H9 (cell line): ENCODE data around the gene IGF2R. TPM values are rescaled to one million over a fixed set of nuclear protein-coding genes. Genes with fewer than 3 reads are reported as not detected.

Experiments
- DNase-seq: peaks from one replicate; pipeline ENCODE4 v3.0.0-alpha.2; 2017
- H2AFZ ChIP-seq: one replicate; pipeline ENCODE4 v1.6.1; 2013; ENCODE audit warnings: mild to moderate bottlenecking, low read length, control low read depth, moderate library complexity
- H2AK5ac ChIP-seq: 2 replicates; pipeline ENCODE4 v1.6.1; 2013; ENCODE audit warnings: low read length, control low read depth, mixed read lengths; ENCODE audit not compliant: insufficient read length
- H2BK120ac ChIP-seq: one replicate; pipeline ENCODE4 v1.6.1; 2013; ENCODE audit warnings: low read depth, mild to moderate bottlenecking, low read length, control low read depth, inconsistent platforms; ENCODE audit not compliant: poor library complexity, severe bottlenecking
- H2BK12ac ChIP-seq: 2 replicates; pipeline ENCODE4 v1.6.1; 2013; ENCODE audit warnings: low read length, control low read depth, mixed read lengths, low read depth; ENCODE audit not compliant: insufficient read length
- H2BK15ac ChIP-seq: 2 replicates; pipeline ENCODE4 v1.6.1; 2013; ENCODE audit warnings: low read depth, low read length, control low read depth
- H2BK20ac ChIP-seq: one replicate; pipeline ENCODE4 v1.6.1; 2013; ENCODE audit warnings: low read depth, mild to moderate bottlenecking, low read length, control low read depth, inconsistent platforms; ENCODE audit not compliant: poor library complexity, severe bottlenecking
- H2BK5ac ChIP-seq: 2 replicates; pipeline ENCODE4 v1.6.1; 2013; ENCODE audit warnings: low read length, control low read depth, mixed read lengths; ENCODE audit not compliant: insufficient read length
- H3K14ac ChIP-seq: 2 replicates; pipeline ENCODE4 v1.6.1; 2013; ENCODE audit warnings: low read length, control low read depth; ENCODE audit not compliant: insufficient read depth
- H3K18ac ChIP-seq: 2 replicates; pipeline ENCODE4 v1.6.1; 2013; ENCODE audit warnings: low read depth, mild to moderate bottlenecking, mixed read lengths, low read length, control low read depth; ENCODE audit not compliant: insufficient read length
- H3K23ac ChIP-seq: 2 replicates; pipeline ENCODE4 v1.6.1; 2013; ENCODE audit warnings: low read length, control low read depth, mixed read lengths, low read depth; ENCODE audit not compliant: insufficient read length
- H3K23me2 ChIP-seq: 2 replicates; pipeline ENCODE4 v1.6.1; 2013; ENCODE audit warnings: low read depth, mild to moderate bottlenecking, mixed read lengths, low read length, control low read depth; ENCODE audit not compliant: insufficient read length, poor library complexity, severe bottlenecking
- H3K27ac ChIP-seq: 2 replicates; pipeline ENCODE4 v1.5.1; 2013; ENCODE audit warnings: low read length, control low read depth, mixed read lengths, low read depth; ENCODE audit not compliant: insufficient read length
- H3K27me3 ChIP-seq: 2 replicates; pipeline ENCODE4 v1.6.1; 2013; ENCODE audit warnings: low read length, control low read depth, inconsistent platforms; ENCODE audit not compliant: insufficient read depth
- H3K4ac ChIP-seq: 2 replicates; pipeline ENCODE4 v1.6.1; 2013; ENCODE audit warnings: low read depth, mild to moderate bottlenecking, control low read depth, inconsistent platforms, low read length, moderate library complexity
- H3K4me1 ChIP-seq: 2 replicates; pipeline ENCODE4 v1.6.1; 2013; ENCODE audit warnings: low read length, control low read depth, inconsistent platforms; ENCODE audit not compliant: insufficient read depth
- H3K4me2 ChIP-seq: 2 replicates; pipeline ENCODE4 v1.6.1; 2013; ENCODE audit warnings: low read length, control low read depth, mixed read lengths; ENCODE audit not compliant: insufficient read length, insufficient read depth
- H3K56ac ChIP-seq: 2 replicates; pipeline ENCODE4 v1.6.1; 2013; ENCODE audit warnings: low read depth, mild to moderate bottlenecking, mixed read lengths, low read length, control low read depth; ENCODE audit not compliant: insufficient read length
- H3K79me1 ChIP-seq: 2 replicates; pipeline ENCODE4 v1.6.1; 2013; ENCODE audit warnings: low read depth, mild to moderate bottlenecking, moderate library complexity, low read length, control low read depth, inconsistent platforms; ENCODE audit not compliant: insufficient read depth, poor library complexity, severe bottlenecking
- H3K79me2 ChIP-seq: 2 replicates; pipeline ENCODE4 v1.6.1; 2013; ENCODE audit warnings: low read length, control low read depth, inconsistent platforms; ENCODE audit not compliant: insufficient read depth
- H3K9ac ChIP-seq: 2 replicates; pipeline ENCODE4 v1.6.1; 2013; ENCODE audit warnings: low read length, control low read depth, mixed read lengths; ENCODE audit not compliant: insufficient read length; ENCODE audit errors: extremely low read depth
- H3K9me3 ChIP-seq: one replicate; pipeline ENCODE4 v1.6.1; 2013; ENCODE audit warnings: low read depth, low read length, inconsistent platforms; ENCODE audit not compliant: control insufficient read depth
- H3T11ph ChIP-seq: one replicate; pipeline ENCODE4 v1.6.1; 2013; ENCODE audit warnings: mild to moderate bottlenecking, low read length, control low read depth, inconsistent platforms
- H4K20me1 ChIP-seq: one replicate; pipeline ENCODE4 v1.6.1; 2013; ENCODE audit not compliant: control insufficient read depth, insufficient read length, insufficient read depth
- H4K5ac ChIP-seq: 2 replicates; pipeline ENCODE4 v1.6.1; 2013; ENCODE audit warnings: low read depth, mild to moderate bottlenecking, mixed read lengths, low read length, control low read depth; ENCODE audit not compliant: insufficient read length
- H4K8ac ChIP-seq: replicated peaks from 2 replicates; pipeline ENCODE4 v1.6.1; 2013; ENCODE audit warnings: low read length, control low read depth, mixed read lengths, low read depth; ENCODE audit not compliant: insufficient read length
- H4K91ac ChIP-seq: 2 replicates; pipeline ENCODE4 v1.6.1; 2013; ENCODE audit warnings: low read depth, mild to moderate bottlenecking, moderate library complexity, mixed read lengths, low read length, control low read depth; ENCODE audit not compliant: insufficient read length
- H3K27ac Mint-ChIP-seq, 3 experiments: 2 replicates in 2 of 3; 3 replicates in 1 of 3; pipeline ENCODE4 v1.8.0; 2020 to 2021; ENCODE audit warnings: mixed read lengths in 3 of 3, mild to moderate bottlenecking in 1 of 3, moderate library complexity in 1 of 3
- H3K27me3 Mint-ChIP-seq: 2 replicates; pipeline ENCODE4 v1.8.0; 2021; ENCODE audit warnings: low read depth, mild to moderate bottlenecking, moderate library complexity, mixed read lengths
- H3K36me3 Mint-ChIP-seq, 3 experiments: 2 replicates in 2 of 3; 3 replicates in 1 of 3; pipeline ENCODE4 v1.8.0; 2020 to 2021; ENCODE audit warnings: low read depth in 3 of 3, mixed read lengths in 3 of 3; ENCODE audit not compliant: insufficient read depth in 1 of 3
- H3K4me1 Mint-ChIP-seq, 2 experiments: 2 replicates each; pipeline ENCODE4 v1.8.0; 2020; ENCODE audit warnings: mixed read lengths in 2 of 2
- H3K4me3 Mint-ChIP-seq, 2 experiments: 2 replicates in 1 of 2; 3 replicates in 1 of 2; pipeline ENCODE4 v1.8.0; 2020 to 2021; ENCODE audit warnings: mild to moderate bottlenecking in 2 of 2, mixed read lengths in 2 of 2, moderate library complexity in 1 of 2
- H3K9me3 Mint-ChIP-seq, 2 experiments: 2 replicates in 1 of 2; 3 replicates in 1 of 2; pipeline ENCODE4 v1.8.0; 2020; ENCODE audit warnings: mild to moderate bottlenecking in 2 of 2, mixed read lengths in 2 of 2, moderate library complexity in 1 of 2
- WGBS: extraction: QIAGEN DNeasy Blood & Tissue Kit; methylation state at CpG from one replicate; pipeline ENCODE4 v1.1.7; 2013; ENCODE audit warnings: missing lambda C conversion rate, low lambda C conversion rate, mixed read lengths; ENCODE audit not compliant: insufficient read length; ENCODE audit errors: extremely low coverage; 5-methylcytosine and 5-hydroxymethylcytosine counted together
- total RNA-seq: library from RNA; stranded (reverse); gene quantifications from 2 replicates; pipeline ENCODE4 v1.2.1, GENCODE V29; 2021
- TF ChIP-seq, protein P1 (sequence below): fragments of 200-600 bp; sonication (generic); conservative IDR thresholded peaks from 3 replicates; pipeline ENCODE4 v1.8.0; 2021; ENCODE audit warnings: antibody characterized with exemption, mild to moderate bottlenecking

The IGF2R gene
- total RNA-seq, 1 experiment from 2014 or later: 66.7 TPM

DNA sequence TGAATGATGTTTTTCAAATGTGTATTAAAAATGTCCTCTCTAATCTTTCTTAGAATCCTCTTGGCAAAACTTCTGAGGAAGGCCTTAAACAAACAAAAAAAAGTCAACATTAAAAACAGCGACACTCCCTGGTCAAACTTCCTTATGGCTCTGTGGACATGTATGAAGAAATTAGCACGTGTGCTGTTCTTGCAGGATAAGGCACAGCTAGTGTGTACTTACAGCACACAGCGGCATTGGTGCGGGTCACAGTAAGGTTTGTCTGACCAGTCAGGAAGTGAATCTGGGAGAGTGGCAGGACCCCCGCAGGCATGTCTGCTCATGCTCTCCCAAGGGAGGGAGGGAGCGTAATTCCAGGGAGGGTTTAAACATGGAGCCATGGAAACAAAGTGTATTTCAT lies 191.6 kb downstream of the IGF2R start:
- Histone ChIP-seq H3K4ac (no peak overlapping the region), H4K8ac (no peak overlapping the region), H2BK15ac (no peak overlapping the region), H3K23me2 (no peaks in the 10 kb centered on the region), H3K56ac (no peak overlapping the region), H2BK12ac (no peak overlapping the region), H4K91ac (no peak overlapping the region), H3T11ph (no peak overlapping the region), H3K9ac (no peak overlapping the region), H2BK20ac (no peak overlapping the region), H3K14ac (no peak overlapping the region), H2AK5ac (no peak overlapping the region), H3K79me1 (no peaks in the 10 kb centered on the region), H3K4me1 (peaks cover 5% of the 10 kb centered on the region; the same call in 1 of the 2 replicates), H4K20me1 (no peaks in the 10 kb centered on the region), H3K23ac (no peak overlapping the region), H3K79me2 (no peaks in the 10 kb centered on the region), H3K18ac (no peak overlapping the region), H3K27me3 (no peaks in the 10 kb centered on the region), H4K5ac (no peak overlapping the region), H3K27ac (no peak overlapping the region), H2AFZ (no peak overlapping the region), H3K4me2 (no peak overlapping the region), H2BK5ac (no peak overlapping the region), H3K9me3 (no peaks in the 10 kb centered on the region), H2BK120ac (no peak overlapping the region)
- no CpG with 5 or more reads among the region's 6 CpGs for WGBS
- Mint-ChIP-seq H3K4me1 (peaks cover 20 to 23% of the 10 kb centered on the region in 2 experiments), H3K9me3 (peaks cover 4 to 5% of the 10 kb centered on the region in 2 experiments; a peak in 4 of 5 replicates), H3K4me3 (no peak overlapping the region), H3K27me3 (peaks cover 2% of the 10 kb centered on the region; the same call in 1 of the 2 replicates), H3K36me3 (peaks cover 0 to 2% (median 0%) of the 10 kb centered on the region in 3 experiments; a peak in 2 of 7 replicates), H3K27ac (no peak overlapping the region)
- no peak for DNase-seq
- TF ChIP-seq, protein P1, sequence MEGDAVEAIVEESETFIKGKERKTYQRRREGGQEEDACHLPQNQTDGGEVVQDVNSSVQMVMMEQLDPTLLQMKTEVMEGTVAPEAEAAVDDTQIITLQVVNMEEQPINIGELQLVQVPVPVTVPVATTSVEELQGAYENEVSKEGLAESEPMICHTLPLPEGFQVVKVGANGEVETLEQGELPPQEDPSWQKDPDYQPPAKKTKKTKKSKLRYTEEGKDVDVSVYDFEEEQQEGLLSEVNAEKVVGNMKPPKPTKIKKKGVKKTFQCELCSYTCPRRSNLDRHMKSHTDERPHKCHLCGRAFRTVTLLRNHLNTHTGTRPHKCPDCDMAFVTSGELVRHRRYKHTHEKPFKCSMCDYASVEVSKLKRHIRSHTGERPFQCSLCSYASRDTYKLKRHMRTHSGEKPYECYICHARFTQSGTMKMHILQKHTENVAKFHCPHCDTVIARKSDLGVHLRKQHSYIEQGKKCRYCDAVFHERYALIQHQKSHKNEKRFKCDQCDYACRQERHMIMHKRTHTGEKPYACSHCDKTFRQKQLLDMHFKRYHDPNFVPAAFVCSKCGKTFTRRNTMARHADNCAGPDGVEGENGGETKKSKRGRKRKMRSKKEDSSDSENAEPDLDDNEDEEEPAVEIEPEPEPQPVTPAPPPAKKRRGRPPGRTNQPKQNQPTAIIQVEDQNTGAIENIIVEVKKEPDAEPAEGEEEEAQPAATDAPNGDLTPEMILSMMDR: no peak

Other genes starting within 250 kb of the IGF2R start
- 138 and 142 TPM in 2 replicates for gene WTAP, start 241.6 kb upstream of the IGF2R start, total RNA-seq
- 155 and 156 TPM in 2 replicates for gene ACAT2, start 207.0 kb upstream of the IGF2R start, total RNA-seq
- gene TCP1, start 179.5 kb upstream of the IGF2R start, total RNA-seq: 401 and 412 TPM in 2 replicates
- gene MRPL18, start 178.6 kb upstream of the IGF2R start, total RNA-seq: 87.4 and 88.8 TPM in 2 replicates
- gene PNLDC1, start 168.8 kb upstream of the IGF2R start, total RNA-seq: not detected in 2 replicates
- 0.02 TPM in 2 replicates for gene MAS1, start 78.1 kb upstream of the IGF2R start, total RNA-seq
- gene SLC22A1, start 152.7 kb downstream of the IGF2R start, total RNA-seq: 0.39 and 0.50 TPM in 2 replicates